BE2C (cell line): ENCODE measurements around the gene RFXAP.

Experiments used
- DNase-seq: peaks from one replicate; pipeline ENCODE4 v3.0.0-alpha.2; 2020
- H3K27me3 ChIP-seq: fragments of 250-450 bp; sonication (Bioruptor Pico); 2 replicates; pipeline ENCODE4 v1.5.1; 2020; ENCODE audit warnings: mild to moderate bottlenecking
- H3K36me3 ChIP-seq: fragments of 250-450 bp; sonication (Bioruptor Pico); 2 replicates; pipeline ENCODE4 v1.5.1; 2020; ENCODE audit warnings: mild to moderate bottlenecking
- H3K4me1 ChIP-seq: fragments of 250-450 bp; sonication (Bioruptor Pico); 2 replicates; pipeline ENCODE4 v1.5.1; 2020
- H3K4me3 ChIP-seq: 2 replicates; pipeline ENCODE4 v1.5.1; 2011; ENCODE audit warnings: low read depth, low read length
- H3K9me3 ChIP-seq: fragments of 250-450 bp; sonication (Bioruptor Pico); 2 replicates; pipeline ENCODE4 v1.5.1; 2020
- CTCF ChIP-seq: IDR thresholded peaks from 2 replicates; pipeline ENCODE4 v1.5.1; 2012; ENCODE audit warnings: mild to moderate bottlenecking, low read depth, low read length

The RFXAP gene

GRCh38 chr13:36865265-36865664, 46.2 kb downstream of the RFXAP start:
- Histone ChIP-seq H3K4me3 (no peak overlapping the region), H3K9me3 (no peaks in the 10 kb centered on the region), H3K36me3 (peaks cover 92% of the 10 kb centered on the region), H3K4me1 (no peaks in the 10 kb centered on the region), H3K27me3 (no peaks in the 10 kb centered on the region)
- TF ChIP-seq CTCF: no peak
- no peak for DNase-seq

DNA sequence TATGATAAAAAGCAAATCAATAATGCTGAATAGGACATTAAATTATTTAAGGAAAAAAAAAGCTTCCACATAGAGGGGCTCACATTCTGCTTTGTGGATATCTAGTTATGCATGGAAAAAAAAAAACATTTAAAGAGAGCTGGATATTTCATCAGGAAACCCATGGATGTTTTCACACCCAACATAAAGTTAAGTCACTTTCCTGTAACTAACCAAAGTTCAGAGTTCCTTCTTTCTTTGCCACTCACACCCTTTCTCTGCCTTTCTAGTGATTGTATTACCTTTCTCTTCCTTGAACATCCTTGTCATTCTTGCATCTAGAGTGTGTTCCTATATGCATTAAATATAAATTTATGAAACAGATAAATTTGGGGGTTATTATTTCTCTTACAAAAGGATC, 47.2 kb downstream of the RFXAP start:
- Histone ChIP-seq H3K4me1 (peaks cover 4% of the 10 kb centered on the region), H3K4me3 (no peak overlapping the region), H3K9me3 (no peaks in the 10 kb centered on the region), H3K36me3 (peaks cover 96% of the 10 kb centered on the region), H3K27me3 (no peaks in the 10 kb centered on the region)
- DNase-seq: no peak
- TF ChIP-seq CTCF: no peak

DNA sequence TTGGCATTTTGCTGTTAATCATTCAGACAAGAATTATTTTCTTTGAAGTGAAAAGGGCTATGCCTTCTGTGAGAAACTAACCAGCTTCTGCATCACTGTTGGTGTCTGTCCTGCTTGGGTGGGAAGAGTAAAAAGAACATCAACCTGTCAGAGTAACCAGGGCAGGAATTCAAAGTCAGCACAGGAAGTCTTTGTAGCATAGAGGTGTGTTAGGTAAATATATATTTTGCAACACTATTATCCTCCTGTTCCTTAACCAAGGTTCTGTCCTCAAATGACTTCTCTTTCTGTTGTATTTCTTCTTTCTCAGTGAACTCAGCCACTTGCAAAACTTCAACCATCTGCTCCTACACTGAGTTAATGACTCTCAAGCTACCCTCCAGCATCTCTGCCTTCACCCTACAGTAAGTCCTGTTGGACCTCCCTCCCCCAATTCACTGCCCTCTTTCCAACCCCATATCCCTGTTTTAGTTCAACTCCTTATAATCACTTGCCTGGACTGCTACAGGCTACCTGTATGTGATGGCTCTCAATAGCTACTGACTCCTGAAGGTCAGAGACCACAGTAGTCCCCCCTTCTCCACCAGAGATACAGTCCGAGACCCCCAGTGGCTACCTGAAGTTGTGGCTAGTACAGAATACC, 51.1 kb downstream of the RFXAP start:
- H3K27me3 ChIP-seq: no peaks in the 10 kb centered on the region
- no peaks in the 10 kb centered on the region for H3K9me3 ChIP-seq
- peaks cover 91% of the 10 kb centered on the region for H3K36me3 ChIP-seq
- no peak for TF ChIP-seq CTCF
- H3K4me3 ChIP-seq: no peak overlapping the region
- DNase-seq: no peak
- peaks cover 11% of the 10 kb centered on the region for H3K4me1 ChIP-seq

DNA sequence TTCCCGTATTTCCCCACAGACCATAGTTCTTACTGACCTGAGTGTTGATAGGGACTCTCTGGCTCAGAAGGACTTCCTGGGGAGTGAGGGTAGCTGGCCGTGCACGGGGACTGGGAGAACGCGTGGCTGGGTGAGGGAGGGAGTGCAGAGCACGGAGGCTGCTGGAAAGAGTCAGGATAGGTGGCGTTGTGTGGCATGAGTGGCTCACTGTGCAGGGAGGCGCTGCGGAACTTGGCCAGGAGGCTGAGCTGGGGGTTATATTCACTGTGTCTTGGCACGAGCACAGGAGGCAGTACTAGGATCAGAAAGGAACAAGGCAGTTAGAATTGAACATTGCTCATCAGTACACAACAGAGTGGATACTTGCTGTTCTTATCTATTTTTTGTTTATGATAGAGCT, 53.6 kb downstream of the RFXAP start:
- Histone ChIP-seq H3K36me3 (peaks cover 89% of the 10 kb centered on the region), H3K4me3 (no peak overlapping the region), H3K4me1 (peaks cover 17% of the 10 kb centered on the region), H3K9me3 (no peaks in the 10 kb centered on the region), H3K27me3 (no peaks in the 10 kb centered on the region)
- peak; percentile 36 for TF ChIP-seq CTCF
- peak; percentile 64 for DNase-seq

DNA sequence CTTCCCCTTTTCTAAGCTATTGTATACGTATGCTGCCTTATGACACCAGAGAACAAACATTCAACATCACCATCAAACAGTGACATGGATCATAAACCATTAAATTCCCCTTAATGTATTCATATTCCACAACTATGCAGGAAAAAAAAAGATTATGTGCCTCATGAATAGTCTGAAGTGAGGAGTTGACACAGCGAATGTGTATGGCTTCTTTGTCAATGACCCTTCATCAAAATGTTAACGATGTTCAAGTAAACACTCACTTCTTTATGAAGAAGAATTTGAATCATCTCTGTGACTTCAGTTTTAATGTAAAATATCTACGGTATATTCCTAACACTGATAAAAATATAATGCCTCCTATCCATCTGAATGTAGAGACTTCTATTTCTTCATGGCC, 56.4 kb downstream of the RFXAP start:
- DNase-seq: no peak

More for the DNA sequence above, 56.4 kb downstream of the RFXAP start:
- Histone ChIP-seq H3K27me3 (no peaks in the 10 kb centered on the region), H3K9me3 (no peaks in the 10 kb centered on the region), H3K4me3 (no peak overlapping the region), H3K4me1 (peaks cover 17% of the 10 kb centered on the region), H3K36me3 (peaks cover 87% of the 10 kb centered on the region)
- TF ChIP-seq CTCF: no peak
